Measurements from ENCODE around the gene NEK6.

Gene NEK6
- total RNA-seq = 8.3 to 12.7 reads per million in 2 donors

DNA sequence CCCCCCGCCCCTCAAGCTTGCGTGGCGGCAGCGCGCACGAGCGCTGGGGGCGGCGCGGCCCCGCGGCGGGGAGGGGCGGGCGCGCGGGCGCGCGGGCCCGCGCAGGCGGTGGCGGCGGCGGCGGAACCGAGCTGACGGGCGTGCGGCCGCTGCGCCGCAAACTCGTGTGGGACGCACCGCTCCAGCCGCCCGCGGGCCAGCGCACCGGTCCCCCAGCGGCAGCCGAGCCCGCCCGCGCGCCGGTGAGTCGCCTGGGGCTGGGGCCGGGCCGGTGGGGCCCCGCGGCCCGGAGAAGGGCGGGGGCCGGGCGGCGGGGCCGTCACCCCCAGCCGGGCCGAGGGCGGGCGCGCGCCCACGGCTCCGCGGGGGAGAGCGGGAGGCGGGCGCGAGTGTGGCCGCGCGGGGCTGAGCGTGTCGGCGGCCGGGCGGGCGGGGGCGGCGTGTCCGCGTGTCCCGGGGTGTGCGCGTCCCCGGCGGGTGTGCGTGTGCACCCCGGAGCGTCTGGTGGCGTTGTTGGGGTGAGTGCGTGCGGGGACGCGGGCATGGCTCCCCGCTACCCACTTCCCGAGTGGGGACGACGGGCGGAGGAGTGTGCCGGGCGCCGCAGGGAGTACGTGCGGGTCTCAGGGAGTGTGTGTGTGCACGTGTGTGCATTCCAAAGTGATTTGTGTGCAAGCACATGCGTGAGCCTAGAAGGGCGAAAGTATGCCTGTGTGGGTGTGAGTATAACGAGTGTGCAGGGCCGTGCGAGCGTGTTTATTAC lies at the start of gene NEK6:
NEK6 (plus strand) TSS at position 106 of the 763 bp plus-strand sequence. CDS start 44,016 bp downstream, outside the sequence.
- DNase-seq = peak; percentile 33

- DNase-seq = no peak
Observed at GRCh38 chr9:124208571-124208970, 49.2 kb upstream of the NEK6 start.

GRCh38 chr9:124209279-124209678 lies 48.5 kb upstream of the NEK6 start:
- DNase-seq = no peak

DNA sequence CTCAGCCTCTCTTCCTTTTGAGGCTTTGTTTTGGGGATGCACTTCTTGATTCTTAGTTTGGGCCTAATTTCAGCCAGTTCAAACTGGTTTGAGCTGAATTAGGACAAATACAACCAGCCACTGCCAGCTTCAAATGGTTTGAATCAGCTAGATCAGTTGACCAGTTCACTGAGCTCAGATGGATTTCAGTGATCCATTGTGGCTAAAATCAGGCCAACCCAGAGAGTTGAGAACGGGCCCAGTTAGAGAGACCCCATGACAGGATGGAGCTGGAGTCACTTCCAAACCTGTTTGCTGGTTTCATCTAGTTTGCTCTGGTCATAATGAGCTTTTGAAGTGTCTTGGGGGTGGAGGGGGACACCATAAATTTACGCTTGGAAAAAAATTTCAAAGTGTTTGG lies 48.0 kb upstream of the NEK6 start:
- no peak for DNase-seq

GRCh38 chr9:124210697-124211096 lies 47.1 kb upstream of the NEK6 start:
- no peak for DNase-seq

- DNase-seq = no peak
Observed at GRCh38 chr9:124212381-124213050, 45.2 kb upstream of the NEK6 start.

DNA sequence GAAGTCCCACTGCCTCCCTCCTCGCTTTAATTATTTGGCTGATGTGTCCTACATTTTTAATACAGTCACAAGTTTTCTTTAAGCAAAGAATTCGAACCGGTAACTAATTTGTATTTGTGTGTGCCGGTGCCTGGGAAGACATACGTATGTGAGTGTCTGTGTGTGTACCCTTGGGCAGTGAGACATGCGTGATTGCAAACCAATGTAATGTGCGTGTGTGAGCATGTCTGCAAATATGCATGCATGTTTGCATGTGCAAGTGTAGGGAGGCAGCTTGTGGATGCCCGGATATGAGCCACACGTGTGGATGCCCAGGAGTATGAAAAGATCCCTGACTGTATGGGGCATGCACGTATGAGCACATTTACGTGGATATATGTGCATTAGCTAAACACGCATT lies 44.4 kb upstream of the NEK6 start:
- no peak for DNase-seq

DNA sequence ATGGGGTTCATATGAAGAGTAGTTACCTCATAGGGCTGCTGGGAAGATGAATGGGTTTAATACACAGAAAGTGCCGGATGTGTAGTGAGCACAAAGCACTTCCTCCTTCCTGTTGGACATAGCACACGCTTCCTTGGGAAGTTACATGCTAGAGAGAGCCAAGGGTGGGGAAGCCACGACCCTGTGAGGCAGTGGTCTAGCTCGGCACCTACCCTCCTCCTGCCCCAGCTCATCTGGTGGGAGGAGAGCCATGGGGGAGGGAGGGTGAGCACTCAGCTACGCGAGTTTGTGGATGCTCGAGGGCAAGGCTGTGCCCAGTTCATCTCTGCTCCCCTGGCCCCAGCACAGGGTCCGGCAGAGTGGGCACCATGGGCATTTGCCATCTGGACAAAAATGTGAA lies 43.6 kb upstream of the NEK6 start:
- DNase-seq = no peak

DNA sequence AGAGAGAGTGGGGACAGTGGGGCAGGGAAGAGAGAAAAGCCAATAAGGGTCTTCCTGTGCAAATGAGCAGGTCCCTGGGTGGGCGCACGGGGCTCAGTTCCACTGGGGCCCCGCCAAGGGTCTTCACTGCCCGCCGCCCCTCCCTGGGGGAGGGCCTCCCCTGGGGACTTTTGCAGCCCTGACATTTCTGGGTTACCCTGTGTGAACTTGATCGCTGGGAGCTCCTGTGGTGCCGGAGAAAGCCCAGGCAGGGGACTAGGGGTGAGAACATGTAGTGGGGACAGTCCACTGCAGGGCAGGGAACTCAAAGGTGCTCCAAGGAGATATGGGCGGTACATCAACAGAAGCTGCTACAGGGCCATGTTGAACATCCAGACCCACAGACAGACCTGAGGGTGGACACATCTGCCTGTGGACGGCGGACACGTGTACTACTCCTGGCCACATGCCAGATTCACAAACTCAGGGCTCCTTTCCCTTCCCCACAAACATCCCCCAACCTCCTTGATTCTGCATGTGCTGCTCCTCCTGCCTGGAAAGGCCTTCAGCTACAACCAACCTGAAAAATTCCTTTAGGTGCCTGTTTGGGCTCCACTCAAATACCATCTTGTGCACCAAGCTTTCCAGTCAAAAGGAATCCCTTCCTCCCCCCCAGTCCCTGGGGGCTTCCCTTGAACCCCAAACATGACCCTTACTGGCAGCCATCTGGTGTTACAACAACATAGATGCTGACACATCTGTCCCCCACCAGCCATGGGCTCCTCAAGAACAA lies 43.0 kb upstream of the NEK6 start:
- no peak for DNase-seq

DNA sequence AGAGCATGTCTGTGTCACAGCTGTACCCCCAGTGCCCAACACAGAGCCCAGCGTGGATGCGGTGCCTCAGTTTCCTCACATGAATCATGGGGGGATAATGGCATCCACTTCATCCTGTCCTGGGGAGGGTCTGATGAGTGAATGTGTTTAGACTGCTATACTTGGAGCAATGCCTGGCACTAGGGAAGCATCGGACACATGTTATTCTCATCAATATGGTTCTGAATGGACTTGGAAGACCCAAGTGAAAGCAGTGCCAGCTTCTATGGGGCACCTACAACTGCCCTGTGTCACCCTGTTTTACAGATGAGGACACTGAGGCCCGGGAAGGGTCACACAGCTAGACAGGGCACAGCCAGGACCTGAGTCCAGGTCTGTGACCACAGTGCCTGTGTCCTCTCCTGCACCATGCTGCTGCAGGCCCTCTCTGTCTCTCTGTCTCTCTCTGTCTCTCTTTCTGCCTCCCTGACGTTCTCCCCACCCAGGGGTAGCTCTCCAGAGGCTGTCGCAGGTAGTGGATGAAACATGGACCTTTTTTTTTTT lies 42.3 kb upstream of the NEK6 start:
- no peak for DNase-seq

- DNase-seq = no peak
Observed at GRCh38 chr9:124215956-124216355, 41.8 kb upstream of the NEK6 start.

DNA sequence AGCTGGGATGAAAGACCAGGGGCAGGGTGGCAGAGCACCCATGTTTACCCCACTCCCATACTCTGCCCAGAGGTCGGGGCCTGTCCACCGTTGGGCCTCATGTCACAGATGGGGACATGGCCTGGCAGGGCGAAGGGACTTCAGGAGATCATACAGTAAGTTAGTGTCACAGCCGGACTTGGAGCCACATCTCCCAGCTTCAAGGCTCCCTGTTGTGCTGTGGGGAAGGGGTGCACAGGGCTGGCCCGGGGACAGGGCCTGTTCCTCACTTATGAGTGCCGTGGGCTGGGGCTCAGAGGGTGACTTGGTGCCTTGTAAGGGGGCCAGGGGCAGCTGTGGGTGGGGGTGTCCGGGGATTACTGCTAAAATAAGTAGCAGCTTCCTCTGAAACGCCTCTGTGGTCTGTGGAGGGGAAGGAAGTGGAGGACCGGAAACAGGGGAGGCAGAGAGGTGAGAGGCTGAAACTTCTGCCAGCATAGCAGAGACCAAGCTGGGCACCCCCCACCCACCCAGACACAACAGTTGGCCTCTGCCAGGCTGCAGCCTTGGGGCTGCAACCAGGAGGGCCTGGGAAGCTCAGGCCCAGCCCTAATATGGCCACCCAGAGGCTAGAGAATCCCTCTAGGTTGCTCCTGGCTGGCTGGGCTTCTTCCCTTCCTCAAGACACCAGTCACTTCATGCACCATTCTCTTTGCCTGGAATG lies 41.1 kb upstream of the NEK6 start:
- peak; percentile 13 for DNase-seq

DNA sequence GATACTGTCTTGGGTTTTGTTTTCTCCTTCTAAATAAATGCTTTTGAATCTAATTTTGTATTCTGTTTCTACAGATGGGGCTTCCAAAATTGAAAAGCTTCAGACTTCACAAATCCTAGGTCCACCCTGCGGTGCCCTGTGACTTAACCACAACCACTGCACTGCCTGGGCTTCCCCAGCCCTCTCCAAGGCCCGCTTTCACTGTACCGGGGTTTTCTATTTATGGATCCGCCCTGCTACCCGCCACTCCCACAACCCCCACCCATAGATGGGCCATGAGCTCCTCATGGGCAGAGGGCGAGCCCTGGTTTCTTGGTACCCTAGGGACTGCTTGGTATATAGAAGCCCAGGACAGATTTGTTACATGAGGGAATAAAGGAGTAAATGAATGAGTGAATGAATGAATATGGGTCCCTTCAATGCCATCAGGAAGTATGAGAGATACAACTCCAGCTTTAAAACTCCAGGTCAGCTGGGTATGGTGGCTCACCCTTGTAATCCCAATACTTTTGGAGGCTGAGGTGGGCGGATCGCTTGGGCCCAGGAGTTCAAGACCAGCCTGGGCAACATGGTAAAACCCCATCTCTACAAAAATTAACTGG lies 39.8 kb upstream of the NEK6 start:
- DNase-seq = no peak

DNA sequence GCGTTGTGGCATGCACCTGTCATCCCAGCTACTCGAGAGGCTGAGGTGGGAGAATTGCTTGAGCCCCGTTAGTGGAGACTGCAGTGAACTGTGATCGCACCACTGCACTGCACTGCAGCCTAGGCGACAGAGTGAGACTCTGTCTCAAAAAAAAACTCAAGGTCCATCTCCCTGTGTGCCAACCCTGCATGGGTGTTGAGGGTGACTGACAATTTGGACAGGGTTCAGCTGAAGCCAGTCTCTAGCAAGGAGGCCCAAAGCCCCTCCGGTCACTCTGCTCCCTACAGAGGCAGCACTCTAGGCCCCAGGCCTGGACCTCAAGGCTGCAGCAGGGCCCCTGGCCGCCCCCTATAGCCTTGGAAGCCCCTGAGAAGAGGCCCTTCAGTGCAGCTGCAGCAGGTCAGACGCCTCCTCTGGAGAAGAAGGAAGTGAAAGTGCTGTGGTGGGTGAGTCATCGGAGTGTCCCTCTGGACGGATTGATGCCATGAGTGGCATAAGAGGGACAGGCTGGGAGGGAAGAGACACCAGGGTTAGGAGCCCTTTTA lies 39.2 kb upstream of the NEK6 start:
- no peak for DNase-seq

DNA sequence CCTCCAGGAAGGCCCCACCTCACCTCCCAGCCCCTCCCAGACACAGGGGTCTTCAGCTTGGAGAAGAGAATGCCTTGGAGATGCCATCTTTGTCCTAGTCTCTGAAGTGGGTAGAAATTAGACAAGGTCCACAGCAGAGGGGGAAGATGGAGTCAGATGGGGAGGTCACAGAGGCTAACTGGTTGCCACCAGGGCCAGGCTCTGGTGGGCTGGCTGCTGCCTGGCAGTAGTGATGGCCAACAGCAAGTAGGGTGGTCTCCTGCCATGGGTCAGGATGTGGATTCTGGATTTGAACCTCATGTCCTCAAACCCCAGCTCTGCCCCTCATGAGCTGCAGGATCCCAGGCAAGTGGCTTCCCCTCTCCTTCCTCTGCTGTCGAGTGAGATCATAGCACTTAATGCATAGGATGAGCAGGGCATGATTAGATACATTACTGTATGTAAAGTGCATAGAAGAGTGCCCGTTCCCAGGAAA lies 38.7 kb upstream of the NEK6 start:
- no peak for DNase-seq

DNA sequence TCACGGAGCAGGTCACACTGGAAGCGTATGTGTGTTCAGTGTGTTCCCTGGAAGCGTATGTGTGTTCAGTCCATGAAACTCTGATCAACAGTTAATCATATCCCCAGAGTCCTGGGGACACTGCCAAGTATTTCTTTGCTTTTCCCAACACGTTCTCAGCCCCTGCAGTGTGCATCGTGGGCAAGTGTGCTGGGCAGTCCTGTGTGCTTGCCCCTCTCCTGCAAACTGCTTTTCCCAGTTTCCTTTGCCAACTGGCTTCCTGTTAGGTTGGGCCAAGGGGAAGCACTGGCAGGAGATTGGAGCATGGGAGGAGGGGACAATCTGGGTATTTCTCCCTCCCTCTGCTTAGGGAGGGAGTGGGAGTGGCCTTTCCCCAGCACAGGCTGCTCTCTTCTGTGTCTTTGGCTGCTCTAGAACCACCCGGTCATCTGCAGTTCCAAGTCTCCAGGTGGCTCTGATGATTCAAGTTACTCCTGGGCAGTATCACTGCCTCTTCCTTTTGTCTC lies 36.8 kb upstream of the NEK6 start:
- no peak for DNase-seq

- DNase-seq = no peak
Observed at GRCh38 chr9:124221676-124222075, 36.1 kb upstream of the NEK6 start.

DNA sequence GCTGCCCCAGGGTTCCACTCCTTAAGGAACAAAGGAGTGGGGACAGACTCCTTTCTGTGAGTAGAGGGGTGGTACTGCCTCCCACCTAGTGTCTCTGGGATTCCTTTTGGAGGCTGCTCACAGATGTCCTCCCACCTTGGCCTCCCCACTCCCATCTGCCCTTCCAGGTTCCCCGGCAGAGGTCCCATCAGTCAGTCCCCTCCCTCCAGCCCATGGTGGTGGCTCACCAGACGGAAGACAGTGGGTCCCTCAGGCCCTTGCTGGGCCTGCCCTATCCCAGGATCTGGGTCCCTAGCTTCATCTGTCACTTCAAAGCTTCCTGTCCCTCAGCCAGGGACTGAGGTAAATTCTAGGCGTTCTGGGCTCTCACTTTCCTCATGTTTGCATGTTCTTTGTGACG lies 35.6 kb upstream of the NEK6 start:
- no peak for DNase-seq

DNA sequence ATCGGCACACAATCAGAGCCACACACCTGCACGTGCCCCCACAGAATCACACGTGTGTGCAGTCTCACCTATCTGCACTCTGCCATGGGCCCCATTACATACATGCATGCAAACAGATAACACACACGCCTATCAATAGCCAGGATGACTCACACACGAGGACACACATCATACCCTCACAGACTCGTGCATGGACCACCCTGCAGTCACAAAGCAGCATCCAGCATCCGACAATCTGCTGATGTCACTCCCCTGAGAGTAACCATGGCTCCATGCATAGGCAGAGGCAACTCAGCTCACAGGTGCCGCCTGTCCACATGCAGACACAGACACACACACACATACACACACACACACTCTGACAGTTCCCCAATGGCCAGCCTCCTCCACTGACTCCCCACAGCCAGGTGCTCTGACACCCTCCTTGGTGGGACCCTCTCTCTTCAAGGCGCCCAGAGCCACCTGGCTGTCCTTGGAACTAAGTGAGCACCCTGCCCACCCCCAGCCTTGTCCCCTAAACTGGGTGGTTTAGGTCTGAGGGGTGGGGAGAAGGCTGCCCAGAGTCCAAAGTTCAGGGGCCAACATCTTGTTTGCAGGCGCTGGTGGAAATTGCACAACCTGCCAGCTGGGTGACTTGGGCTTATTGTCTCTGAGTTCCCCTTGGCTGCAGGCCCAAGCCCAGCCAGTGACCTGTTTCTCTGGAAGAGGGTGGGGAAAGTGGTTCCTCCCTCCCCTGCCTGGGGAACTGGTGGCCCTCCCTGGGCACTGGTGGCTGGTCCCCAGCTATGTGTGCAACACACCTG lies 34.6 kb upstream of the NEK6 start:
- no peak for DNase-seq

- DNase-seq = no peak
Observed at GRCh38 chr9:124225945-124226344, 31.8 kb upstream of the NEK6 start.

DNA sequence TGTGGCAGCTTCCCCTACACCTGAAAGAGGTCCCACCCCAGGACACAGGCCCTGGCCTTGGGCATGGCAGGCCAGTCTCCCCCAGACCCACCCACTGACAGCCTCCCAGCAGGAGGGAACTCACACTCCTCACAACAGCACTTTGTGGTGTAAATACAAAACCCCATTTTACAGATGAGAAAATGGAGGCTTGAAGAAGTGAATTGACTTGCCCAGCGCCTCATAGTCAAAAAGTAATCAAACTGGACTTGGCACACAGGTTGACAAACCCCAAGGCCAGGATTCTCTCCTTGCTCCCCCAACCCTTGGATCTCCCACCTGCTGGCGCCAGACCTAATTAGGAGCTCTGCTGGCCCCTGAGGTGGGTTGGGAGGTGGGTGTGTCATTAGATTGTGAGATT lies 29.2 kb upstream of the NEK6 start:
- DNase-seq = no peak
